ENCODE data around the gene ZBTB7B. TPM values are rescaled to one million over a fixed set of nuclear protein-coding genes. Genes with fewer than 3 reads are reported as not detected.

The ZBTB7B gene
- total and polyA plus RNA-seq, 9 of the 15 experiments (the other 6 are each of a cell fraction or from before 2014, with no cell fraction given) = 0.04 to 46.5 (median 15.2) TPM

DNA sequence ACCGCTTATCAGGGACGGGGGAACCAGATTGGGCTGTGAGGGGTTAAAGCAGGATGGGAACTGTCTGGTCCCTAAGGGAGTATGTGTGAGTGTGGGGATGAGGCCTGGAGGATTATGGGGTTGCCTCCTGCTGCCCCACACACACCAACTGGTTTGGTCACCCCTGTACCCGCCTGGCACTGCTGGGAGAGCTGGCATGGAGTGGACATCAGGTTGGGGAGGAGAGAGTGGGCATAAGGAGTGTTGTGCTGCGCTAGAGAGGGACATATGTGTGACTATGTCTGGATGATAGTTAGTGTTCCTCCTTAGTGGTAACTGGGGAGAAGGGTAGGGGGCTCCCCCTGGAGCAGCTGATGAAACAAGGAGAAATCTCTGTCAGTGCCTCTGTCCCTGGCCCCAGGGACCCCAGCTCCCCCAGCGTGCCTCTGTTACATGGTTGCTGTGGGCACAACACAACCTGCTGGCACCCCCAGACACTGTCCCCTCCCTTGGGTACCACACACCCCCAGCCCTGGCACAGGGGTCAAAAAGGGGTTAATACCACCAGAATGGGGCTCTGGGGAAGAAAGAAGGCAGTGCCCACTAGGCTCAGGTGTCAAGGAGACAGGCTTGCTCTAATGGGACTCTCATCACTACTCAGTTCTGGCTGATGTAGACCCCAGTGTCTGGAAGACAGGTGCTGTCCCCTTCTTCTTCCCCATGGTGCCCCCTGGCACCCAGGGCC is 1.9 kb downstream of the ZBTB7B start (continued):
- TF ChIP-seq MAFK (IDR thresholded peaks at IDR 0.05; ENCODE audit: low read length) = no peak
- TF ChIP-seq CBX3 (IDR thresholded peaks at IDR 0.05; ENCODE audit: borderline replicate concordance in 1 of 2, low read length in 2 of 2) = no peak
- TF ChIP-seq FOXA1 (IDR thresholded peaks at IDR 0.05; ENCODE audit: borderline replicate concordance) = no peak
- TF ChIP-seq ZBED1 (IDR thresholded peaks at IDR 0.05) = no peak
- peak in 1 of 2 experiments; percentile 40; a peak in 1 of 4 replicates for TF ChIP-seq RCOR1 (IDR thresholded peaks at IDR 0.05; ENCODE audit: borderline replicate concordance in 1 of 2, low read depth in 2 of 2, low read length in 2 of 2)
- no peak for TF ChIP-seq PCBP1 (IDR thresholded peaks at IDR 0.05; ENCODE audit: low read depth, low read length, poor library complexity, severe bottlenecking)
- TF ChIP-seq, protein P1, sequence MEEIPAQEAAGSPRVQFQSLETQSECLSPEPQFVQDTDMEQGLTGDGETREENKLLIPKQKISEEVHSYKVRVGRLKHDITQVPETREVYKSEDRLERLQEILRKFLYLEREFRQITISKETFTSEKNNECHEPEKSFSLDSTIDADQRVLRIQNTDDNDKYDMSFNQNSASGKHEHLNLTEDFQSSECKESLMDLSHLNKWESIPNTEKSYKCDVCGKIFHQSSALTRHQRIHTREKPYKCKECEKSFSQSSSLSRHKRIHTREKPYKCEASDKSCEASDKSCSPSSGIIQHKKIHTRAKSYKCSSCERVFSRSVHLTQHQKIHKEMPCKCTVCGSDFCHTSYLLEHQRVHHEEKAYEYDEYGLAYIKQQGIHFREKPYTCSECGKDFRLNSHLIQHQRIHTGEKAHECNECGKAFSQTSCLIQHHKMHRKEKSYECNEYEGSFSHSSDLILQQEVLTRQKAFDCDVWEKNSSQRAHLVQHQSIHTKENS (CRISPR knock-in tag; IDR thresholded peaks at IDR 0.05) = no peak
- 0 out of 2 replicates have a peak, but pooled peaks have one; percentile 48 for TF ChIP-seq BACH1 (tag; IDR thresholded peaks at IDR 0.05)
- peak; percentile 31; the same call in 1 of the 2 replicates for TF ChIP-seq ZNF583 (CRISPR knock-in tag; IDR thresholded peaks at IDR 0.05)
- no peak for TF ChIP-seq E2F8 (IDR thresholded peaks at IDR 0.05; ENCODE audit: low read depth, partially characterized antibody)
- no peak for TF ChIP-seq ZBTB1 (CRISPR knock-in tag; IDR thresholded peaks at IDR 0.05; ENCODE audit: borderline replicate concordance, low read depth)
- TF ChIP-seq STAT6 (CRISPR knock-in tag; IDR thresholded peaks at IDR 0.05) = no peak
- TF ChIP-seq, protein P2, sequence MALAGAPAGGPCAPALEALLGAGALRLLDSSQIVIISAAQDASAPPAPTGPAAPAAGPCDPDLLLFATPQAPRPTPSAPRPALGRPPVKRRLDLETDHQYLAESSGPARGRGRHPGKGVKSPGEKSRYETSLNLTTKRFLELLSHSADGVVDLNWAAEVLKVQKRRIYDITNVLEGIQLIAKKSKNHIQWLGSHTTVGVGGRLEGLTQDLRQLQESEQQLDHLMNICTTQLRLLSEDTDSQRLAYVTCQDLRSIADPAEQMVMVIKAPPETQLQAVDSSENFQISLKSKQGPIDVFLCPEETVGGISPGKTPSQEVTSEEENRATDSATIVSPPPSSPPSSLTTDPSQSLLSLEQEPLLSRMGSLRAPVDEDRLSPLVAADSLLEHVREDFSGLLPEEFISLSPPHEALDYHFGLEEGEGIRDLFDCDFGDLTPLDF (CRISPR knock-in tag; IDR thresholded peaks at IDR 0.05) = no peak
- TF ChIP-seq TEAD1 (CRISPR knock-in tag; IDR thresholded peaks at IDR 0.05) = no peak
- no peak for TF ChIP-seq NFE2 (IDR thresholded peaks at IDR 0.05; ENCODE audit: low read depth)
- no peak for TF ChIP-seq MCM5 (IDR thresholded peaks at IDR 0.05; ENCODE audit: low read depth)
- TF ChIP-seq, protein P3, sequence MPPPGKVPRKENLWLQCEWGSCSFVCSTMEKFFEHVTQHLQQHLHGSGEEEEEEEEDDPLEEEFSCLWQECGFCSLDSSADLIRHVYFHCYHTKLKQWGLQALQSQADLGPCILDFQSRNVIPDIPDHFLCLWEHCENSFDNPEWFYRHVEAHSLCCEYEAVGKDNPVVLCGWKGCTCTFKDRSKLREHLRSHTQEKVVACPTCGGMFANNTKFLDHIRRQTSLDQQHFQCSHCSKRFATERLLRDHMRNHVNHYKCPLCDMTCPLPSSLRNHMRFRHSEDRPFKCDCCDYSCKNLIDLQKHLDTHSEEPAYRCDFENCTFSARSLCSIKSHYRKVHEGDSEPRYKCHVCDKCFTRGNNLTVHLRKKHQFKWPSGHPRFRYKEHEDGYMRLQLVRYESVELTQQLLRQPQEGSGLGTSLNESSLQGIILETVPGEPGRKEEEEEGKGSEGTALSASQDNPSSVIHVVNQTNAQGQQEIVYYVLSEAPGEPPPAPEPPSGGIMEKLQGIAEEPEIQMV (tag; conservative IDR thresholded peaks at IDR 0.05; ENCODE audit: low read depth) = no peak
- peak; percentile 44; the same call in 1 of the 2 replicates for TF ChIP-seq LCOR (CRISPR knock-in tag; IDR thresholded peaks at IDR 0.05)

Data from K562 (cell line).